Frontal cortex (tissue), 4 donors: ENCODE data around the gene CELSR1. TPM values are rescaled to one million over a fixed set of nuclear protein-coding genes. Genes with fewer than 3 reads are reported as not detected.

Source experiments
- DNase-seq, 2 donors: peaks; one replicate each; pipeline ENCODE4 v3.0.0; 2012; ENCODE audit warnings: low spot score in 2 of 2
- FAIRE-seq: peaks from 2 replicates; lab custom pipeline; 2012; peaks lifted over from hg19 to GRCh38; lab: Jason Lieb, UNC
- total RNA-seq: library from RNA; depleted of rRNA; stranded (reverse); fragments of >200 nt; gene quantifications from one replicate; pipeline ENCODE4 v1.2.3, GENCODE V29; 2014
- donor health status: control.
- donor health status: control.
- donor health status: control.

Gene CELSR1
- total RNA-seq, 1 donor from 2014 or later, result 2.0 TPM

DNA sequence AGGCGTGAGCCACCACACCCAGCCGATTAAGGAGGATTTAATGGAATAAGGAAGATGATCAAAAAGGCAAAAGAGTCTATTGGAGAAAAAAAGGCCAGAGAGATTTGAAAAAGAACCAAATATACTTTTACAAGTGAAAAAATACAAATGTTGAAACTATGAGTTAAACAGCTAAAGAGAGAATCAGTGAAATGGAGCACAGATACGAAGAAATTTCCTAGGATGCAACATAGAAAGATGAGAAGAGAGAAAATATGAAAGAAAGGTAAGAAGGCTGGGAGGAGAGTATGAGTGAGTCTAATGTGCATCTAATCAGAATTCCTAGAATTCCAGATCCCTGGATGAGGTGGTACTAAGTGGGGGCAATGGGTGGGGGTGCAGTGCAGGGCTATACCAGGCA is 19.4 kb upstream of the CELSR1 start:
- no peak for FAIRE-seq

DNA sequence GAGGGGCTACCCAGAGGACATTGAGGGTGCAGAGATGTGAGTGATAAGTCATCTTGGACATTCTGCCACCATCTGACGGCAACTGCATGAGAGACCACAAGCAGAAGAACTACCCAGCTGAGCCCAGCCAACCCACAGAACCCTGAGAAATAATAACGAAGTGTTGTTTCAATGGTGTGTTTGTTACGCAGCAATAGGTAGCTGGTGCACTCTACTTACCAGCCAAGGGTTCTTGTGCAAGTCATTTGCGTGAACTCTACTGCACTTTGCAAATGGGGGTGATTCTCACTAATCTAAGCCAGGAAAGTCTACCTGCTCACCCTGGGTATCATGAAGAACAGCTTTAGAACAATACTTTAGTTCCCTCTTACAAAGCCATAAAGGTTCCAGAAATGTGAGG is 15.8 kb upstream of the CELSR1 start:
- FAIRE-seq (no peak), DNase-seq (no peak)

More for the DNA sequence above, 19.4 kb upstream of the CELSR1 start:
- DNase-seq, result no peak

DNA sequence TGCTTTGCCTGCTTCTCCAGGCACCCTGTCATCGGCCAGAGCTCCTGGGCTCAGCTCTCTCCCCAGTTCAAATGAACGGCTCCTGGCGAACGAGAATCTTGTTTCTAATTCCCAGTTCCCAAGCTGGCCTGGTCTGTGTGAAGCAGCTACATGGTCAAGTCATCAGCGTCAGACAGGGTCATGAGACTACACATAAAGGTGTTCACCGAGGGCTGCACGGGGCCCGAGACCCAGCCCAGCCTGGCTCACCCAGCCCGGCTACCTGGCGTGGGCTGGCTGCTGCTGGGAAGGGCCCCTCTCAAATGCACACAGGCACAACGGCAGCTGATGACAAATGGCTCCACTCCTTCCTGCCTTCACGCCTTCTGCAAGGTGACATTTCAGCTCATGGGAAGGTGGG is 14.6 kb upstream of the CELSR1 start:
- FAIRE-seq (no peak), DNase-seq (no peak)

DNA sequence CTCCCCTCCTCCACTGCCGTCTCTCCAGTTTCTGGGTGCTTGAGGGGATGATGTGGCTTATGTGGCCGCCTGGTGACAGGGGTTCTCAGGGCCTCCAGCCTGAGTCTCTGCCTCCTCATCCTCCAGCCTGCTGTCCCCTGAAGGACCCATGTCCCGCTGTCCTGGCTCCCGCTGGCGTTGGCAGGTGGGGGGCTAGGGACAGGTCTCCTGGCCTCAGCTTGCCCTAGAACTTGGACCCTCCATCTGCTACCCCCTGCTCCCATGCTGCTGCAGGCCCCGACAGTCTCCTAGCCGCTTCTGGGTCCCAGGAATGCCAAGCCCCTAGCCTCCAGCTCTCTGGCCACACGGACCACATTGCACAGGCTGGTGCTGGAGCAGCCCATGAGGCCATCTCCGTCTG is 13.9 kb upstream of the CELSR1 start:
- DNase-seq (no peak), FAIRE-seq (no peak)

DNA sequence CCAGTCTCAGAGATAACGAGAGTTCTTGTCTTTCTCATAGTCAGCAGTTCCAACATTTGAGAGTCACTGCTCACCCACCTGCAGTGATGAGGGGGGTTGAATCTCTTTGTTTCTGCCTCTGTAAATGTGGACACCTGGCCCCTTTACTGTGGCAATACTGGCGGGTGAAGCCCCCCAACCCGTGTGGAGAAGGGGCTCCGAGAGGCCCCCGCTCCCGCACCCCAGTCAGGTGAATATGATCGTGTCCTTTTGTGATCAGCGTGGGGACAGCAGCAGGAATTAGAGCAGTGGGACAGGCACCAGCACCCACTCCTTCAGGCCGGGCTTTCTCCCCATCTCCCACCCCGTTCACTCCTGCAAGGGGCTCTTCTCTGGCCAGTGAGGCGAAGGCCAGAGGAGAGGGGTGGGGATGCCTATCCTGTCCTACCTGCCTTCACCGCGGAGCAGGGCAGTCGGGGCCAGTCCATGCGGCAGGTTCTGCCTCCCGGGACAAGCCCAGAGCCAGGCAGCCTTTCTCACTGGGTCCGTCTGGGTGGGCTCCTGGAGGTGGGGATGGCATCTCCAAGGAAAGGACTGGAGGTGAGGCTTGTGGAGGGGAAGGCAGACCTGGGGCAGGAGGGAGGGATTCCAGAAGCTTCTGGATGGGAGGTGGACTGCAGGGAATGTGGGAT is 12.7 kb upstream of the CELSR1 start:
- DNase-seq, result no peak
- FAIRE-seq, result no peak

DNA sequence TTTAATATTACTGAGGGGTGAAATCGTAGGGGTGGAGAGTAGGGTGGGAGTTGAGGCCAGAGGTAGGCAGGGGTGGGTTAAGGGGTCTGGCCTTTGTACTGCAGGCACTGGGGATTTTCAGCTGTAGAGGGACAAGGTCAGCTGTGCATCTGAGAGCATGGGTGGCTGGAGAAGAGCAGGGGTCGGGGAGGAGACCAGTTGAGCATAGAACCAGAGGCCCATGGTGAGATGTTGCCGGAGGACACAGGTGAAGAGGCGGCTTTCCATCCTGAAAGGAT is 12.1 kb upstream of the CELSR1 start:
- FAIRE-seq (no peak), DNase-seq (no peak)

DNA sequence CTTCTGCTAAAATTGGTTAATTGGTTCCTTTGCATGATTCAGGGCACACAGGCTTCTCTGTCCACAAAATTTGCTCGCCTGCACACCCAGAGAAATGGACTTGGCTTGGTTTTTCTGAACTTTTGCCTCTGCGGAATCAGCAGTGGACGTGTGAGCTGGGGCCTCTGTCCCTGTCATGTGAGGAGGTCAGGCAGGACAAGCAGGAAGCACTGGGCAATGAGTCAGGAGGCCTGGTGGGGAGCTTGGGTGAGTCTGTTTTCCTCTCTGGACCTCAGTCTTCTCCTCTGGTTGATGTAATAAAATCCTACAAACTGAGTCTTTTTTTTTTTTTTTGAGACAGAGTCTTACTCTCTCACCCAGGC is 10.4 kb upstream of the CELSR1 start:
- FAIRE-seq (no peak), DNase-seq (no peak)

DNA sequence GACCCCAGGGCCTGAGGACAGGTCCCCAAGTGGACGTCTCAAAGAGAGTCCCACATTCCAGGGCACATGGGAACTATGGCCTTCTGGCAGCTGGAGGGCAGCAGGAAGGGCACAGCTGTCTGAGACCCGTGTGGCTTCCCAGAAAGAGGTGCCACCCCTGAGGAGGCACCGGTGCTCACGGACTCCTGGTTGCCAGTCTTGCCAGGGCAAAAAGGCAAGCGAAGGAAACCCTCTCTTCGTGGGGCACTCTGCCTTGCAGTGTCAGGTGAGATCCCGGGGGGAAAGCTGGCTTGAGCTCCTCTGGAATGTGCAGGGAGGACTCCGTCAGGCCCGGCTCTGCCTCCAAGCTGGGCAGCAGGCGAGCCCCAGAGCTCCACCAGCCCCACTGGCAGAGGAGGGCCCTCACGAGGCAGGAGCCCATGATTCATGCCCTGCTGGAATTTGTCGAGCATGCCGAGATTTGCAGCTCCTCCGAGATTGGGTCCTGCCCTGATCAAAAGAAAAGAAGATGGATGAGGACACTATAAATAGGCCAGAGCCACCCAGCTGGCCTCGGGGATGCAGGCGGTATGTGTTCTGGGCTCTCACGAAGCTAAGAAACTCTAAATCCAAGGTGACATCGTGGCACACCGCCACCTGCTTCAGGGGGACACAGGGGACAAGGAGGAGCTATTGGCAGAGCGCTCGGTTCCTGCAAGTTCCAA is 9.9 kb upstream of the CELSR1 start:
- FAIRE-seq (no peak), DNase-seq (no peak)

DNA sequence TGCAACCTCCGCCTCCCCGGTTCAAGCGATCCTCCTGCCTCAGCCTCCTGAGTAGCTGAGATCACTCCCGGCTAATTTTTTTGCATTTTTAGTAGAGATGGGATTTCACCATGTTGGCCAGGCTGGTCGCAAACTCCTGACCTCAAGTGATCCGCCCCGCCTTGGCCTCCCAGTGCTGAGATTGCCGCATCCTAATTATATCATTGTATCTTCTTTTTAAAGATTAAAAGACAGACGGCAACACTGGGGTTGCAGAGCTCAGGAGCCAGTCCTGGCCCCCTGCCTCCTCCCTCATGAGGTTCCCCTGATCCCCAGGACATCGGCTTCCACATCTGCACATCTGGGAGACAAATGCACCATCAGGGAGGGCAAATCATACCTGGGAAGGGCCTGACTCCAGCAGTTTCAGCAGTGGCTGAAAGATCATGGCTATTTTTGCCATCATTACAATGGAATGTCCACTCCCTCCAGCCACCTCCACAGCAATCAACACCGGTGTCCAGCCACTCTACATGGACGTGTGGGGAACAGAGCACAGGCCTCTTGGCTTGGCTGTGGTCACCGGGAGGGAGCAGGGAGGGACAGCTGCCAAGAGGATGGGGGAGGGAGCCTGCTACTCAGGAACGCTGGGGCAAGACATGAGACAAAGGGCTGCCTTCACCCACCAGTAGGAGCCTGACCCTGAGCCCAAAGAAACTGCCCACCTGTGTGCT is 9.2 kb upstream of the CELSR1 start:
- FAIRE-seq, result no peak
- DNase-seq, result no peak

DNA sequence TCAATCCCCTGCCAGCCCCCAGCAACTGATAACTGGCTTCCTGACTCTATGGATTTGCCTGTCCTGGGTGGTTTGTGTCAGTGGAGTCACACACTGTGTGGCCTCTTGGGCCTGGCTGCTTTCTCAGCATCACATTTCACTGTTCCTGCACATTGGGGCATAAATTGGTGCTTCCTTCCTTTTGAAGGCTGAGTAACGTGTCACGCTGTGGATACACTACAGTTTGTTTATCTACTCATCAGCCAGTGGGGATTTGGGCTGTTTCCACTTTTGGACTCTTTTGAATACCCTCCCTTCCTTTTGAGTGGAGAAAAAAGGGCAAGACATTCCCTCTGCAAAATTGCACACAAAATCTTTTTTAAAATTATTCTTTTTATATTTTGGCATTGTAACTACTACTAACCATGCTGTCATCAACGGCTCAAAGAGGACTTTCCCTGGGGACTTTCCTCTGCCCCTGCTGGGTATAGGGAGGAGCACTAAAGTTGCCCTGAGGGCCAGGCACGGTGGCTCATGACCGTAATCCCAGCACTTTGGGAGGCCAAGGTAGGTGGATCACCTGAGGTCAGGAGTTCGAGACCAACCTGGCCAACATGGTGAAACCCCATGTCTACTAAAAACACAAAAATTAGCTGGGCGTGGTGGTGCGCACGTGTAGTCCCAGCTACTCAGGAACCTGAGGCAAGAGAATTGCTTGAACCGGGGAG is 7.8 kb upstream of the CELSR1 start:
- FAIRE-seq, result no peak
- DNase-seq, result no peak

DNA sequence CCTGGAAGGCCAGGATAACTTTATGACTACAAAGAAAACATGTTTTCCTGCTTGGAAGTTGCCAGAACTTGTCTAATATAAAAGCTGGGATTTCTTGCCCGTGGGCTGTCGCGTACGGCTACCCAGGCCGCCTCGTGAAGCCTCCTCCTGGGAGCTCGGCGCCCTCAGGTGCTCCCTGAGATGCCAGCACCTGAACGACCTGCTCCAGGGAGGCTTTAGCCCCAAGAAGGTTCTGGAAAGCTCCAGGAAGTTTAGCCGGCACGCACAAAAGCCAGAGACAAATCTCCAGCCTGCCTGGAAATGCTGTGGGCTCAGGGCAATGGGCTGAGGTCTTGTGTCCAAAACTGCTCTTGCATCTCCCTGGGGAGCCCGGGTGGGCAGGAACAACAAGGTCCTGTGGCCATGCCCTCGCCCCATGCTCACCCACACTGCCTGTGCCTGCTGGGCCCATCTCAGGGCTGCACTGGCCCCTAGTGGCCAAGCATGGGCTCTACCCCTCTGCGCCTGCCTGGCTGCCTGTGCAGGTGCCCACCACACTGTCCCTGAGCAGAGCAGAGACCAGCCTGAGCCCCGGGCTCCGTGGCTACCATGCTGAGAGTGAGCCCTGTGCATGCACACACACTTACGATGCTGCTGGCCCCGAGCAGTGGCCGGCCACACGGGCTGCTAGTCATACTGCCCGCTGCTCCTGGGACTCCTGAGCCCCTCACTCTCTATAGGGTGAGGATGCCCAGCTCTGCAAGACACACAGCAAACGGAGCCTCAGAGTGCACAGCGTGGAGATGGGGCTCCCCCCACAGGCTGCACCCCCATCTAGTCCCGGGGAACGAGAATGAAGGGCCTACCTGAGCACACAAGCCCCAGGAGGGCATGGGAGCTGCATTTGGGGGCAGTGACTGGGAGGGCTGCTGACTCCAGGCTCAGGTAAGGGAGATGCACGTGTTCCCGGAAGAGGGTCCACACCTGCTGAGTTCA is 4.9 kb upstream of the CELSR1 start:
- DNase-seq, result peak; percentile 82 to 92
- no peak for FAIRE-seq

DNA sequence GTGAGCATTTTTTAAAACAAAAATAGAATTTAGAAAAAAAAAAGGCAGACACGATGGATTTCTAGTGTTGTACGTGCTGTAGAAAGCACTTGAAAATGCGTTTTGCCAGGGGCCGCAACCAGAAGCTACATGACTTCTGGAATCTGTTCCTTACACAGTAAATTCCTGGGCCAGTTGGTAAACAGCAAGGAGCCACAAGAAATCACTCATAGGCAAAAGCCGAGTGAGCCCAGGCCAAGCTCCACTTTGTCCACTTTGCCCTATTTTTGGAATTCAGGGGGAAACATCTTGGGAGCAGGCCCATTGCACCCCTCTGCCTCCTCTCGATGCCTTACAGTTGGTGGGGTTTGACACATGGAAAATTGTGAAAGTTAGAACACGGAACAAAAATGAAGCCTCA is 4.1 kb upstream of the CELSR1 start:
- DNase-seq, result no peak
- no peak for FAIRE-seq

DNA sequence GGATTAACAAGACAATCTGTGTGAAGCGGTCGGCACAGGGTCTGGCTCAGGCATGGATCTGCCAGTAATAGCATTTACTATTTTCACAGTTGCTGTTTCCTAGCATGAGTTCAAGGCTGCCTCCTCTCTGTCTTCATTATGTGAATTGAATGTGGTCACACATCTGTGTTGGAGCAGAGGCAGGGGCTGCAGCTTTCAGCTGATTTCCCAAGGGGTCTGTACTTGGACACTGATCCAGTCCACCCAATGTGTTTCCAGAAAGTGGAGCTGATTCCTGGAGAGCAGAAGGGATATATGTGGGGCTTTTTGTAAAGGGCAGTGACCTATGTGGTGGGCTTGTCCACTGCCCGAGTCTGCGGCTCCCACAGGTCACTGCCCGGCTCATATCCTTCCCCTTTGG is 3.5 kb upstream of the CELSR1 start:
- DNase-seq, result no peak
- no peak for FAIRE-seq

DNA sequence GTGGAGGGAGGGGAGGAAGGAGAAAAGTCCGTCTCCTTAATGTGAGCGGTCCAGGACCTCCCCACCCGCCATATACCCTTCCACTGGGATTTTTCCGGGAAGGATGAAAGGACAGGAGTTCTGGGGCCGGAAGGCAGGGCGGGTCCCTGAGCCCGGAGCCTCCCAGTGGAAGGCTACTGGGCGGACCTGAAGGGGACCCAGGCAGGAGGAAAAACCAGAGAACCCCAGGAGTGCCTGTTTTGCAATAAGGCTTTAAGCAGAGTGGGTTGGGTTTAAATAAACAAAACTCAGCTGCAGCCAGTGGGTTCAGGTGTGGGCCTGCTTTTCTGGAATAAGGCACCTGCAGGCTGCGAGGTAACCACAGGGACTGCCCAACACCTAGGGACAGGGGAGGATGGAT is 1.7 kb upstream of the CELSR1 start:
- FAIRE-seq (no peak), DNase-seq (no peak)

DNA sequence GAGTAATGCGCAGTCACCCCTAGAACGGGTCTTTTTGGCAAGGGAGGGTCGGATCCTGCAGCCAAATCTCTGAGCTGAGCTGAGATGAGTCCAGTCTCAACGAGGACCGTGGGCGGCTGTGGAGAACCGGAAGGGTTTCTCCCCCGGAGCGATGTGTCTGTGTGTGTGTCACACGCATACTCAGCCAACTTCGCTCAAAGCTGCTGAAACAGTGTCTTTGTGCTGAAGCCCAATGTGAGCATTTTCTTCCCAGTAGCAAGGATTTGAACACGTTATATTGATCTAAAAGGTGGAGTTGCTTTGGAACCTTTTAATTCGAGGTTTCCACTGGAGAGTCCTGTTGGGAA is 1.4 kb upstream of the CELSR1 start:
- DNase-seq (peak in 1 of 2 donors; percentile 66), FAIRE-seq (no peak)

DNA sequence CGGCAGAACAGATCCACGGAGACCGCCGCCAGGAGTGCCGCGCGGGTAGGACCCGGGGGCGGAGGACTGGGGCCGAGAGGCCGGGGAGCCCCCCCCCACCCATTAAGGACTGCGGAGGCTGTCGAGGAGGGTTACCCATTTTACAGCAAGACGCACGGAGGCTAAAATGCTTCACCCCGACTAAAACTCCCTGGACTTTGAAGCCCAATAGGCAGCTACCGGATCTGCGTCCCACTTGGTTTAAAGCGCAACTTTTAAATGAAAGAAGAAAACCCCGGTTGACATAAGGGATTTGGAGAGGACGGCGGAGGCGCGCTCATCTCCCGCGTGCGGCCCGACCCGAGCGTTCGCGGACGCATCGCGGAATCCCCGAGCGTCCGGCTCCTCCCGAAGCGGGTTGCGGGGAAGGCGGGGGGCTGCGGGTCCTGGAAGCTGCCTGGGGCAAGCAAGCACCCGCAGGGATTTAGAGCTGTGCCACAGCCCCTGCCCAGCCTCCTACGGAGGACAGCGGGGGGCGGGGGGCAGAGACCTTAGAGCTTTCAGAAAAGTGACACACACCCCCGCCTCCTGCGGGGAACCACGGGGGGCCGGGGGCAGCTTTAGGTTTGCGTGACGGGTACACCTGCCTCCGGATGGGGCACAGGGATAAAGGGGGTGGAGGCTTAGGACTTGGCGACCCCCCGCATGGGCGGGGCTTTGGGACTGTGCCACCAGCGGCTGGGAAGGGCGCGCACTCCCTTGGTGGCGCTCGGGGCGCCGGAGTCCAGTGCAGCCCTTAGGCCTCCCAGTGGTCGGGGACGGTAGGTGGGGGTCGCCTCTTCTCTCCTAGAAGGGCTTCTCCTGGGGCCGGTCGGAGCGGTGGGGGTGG is 760 bp upstream of the CELSR1 start:
- FAIRE-seq (no peak), DNase-seq (no peak)

DNA sequence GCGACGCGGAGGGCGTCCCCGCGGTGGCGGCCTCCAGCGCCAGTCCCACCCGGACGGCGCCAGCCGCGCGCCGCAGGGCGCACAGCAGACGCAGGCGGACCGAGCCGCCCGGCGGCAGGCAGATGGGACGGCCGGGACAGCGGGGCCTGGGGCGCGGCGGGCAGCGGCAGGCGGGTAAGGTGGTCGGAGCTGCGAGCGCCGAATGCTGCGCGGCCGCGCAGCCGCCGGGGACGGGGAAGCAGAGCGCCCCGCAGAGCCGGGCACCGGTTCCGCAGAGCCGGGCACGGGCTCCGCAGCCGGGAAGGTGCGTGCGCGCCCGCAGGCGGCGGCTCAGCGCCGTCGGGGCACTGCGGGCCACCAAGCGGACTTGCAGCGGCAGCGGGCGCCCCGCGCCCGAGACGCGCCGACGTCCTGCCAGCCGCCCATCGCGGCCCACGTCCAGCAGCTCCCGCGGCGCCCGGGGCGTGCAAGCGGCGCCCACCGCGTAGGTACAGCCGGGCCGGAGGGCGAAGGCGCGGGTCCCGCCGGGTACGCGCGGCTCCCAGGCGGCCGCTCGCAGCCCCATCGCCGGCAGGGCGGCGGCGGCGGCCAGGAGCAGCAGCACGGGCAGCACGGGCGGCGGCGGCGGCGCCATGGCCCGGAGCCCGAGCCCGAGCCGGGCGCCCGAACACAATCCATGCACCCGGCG is 739 bp downstream of the CELSR1 start:
- FAIRE-seq (no peak), DNase-seq (no peak)

DNA sequence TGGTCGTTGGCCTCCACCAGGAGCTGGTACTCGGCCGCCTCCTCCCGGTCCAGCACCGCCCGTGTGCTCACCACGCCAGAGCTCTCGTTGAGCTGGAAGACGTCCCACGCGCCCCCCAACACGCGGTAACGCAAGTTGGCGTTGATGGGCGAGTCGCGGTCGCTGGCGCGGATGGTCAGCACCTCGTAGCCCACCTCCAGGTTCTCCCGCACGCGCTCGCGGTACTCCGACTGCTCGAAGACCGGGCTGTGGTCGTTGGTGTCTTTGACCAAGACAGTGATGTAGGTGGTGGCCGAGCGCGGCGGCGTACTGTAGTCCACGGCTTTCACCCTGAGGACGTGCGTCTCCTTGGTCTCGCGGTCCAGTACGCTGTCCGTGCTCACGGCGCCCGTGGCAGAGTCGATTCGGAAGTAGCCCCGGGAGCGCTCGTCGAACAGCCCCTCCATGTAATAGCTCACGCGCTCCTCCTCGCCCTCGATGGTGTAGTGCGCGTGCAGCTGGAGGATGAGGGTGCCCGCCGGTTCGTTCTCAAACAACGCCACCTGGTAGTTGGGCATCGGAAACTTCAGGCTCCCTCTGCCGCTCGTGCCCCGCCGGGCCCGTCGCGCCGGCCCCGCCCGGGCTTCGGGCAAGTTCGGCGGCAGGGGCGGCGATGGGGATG is 1.4 kb downstream of the CELSR1 start:
- no peak for DNase-seq
- FAIRE-seq, result no peak
